HG03103 (cell line): Measurements from ENCODE around the gene NEU4.
"Not testable (repeated sequence)": the region's sequence is repeated elsewhere in the genome, so short reads cannot be mapped to it uniquely, and the experiment has no call there.

Source experiments
- ATAC-seq: cut with Tn5 transposase; IDR thresholded peaks from one replicate; pipeline ENCODE4 v1.9.1; 2021; ENCODE audit warnings: low read depth; ENCODE audit not compliant: unreplicated experiment

NEU4 gene

DNA sequence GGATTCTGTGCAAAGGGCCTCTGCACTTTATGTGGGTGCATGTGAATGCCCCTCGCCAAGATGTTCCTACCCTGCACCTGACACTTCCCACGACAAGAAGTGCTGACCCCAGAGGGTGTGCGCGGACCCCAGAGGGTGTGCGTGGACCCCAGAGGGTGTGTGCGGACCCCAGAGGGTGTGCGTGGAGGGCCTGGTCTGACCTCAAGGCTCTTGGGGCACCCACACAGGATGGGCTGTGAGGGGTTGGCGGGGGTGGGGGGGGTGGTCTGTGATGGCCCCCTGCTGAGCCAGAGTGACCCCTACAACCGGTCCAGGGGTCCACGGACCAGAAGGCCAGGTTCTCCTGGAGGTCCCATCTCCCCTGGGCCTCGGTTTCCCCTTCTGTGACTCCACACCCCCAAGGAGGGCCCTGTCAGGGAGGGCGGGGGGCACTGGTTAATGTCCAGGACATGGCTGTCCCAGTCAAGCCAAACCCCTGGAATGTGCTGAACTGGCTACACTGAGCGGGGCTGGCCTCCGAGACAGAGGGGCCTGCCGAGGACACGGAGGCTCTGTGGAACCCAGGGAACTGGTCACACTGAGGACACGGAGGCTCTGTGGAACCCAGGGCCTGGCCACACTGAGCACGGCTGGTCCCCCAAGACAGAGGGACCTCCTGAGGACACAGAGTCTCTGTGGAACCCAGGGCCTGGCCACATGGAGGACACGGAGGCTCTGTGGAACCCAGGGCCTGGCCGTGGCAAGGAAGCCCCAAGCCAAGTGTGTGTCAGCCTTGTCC lies 3.1 kb downstream of the NEU4 start:
- ATAC-seq, result no peak

DNA sequence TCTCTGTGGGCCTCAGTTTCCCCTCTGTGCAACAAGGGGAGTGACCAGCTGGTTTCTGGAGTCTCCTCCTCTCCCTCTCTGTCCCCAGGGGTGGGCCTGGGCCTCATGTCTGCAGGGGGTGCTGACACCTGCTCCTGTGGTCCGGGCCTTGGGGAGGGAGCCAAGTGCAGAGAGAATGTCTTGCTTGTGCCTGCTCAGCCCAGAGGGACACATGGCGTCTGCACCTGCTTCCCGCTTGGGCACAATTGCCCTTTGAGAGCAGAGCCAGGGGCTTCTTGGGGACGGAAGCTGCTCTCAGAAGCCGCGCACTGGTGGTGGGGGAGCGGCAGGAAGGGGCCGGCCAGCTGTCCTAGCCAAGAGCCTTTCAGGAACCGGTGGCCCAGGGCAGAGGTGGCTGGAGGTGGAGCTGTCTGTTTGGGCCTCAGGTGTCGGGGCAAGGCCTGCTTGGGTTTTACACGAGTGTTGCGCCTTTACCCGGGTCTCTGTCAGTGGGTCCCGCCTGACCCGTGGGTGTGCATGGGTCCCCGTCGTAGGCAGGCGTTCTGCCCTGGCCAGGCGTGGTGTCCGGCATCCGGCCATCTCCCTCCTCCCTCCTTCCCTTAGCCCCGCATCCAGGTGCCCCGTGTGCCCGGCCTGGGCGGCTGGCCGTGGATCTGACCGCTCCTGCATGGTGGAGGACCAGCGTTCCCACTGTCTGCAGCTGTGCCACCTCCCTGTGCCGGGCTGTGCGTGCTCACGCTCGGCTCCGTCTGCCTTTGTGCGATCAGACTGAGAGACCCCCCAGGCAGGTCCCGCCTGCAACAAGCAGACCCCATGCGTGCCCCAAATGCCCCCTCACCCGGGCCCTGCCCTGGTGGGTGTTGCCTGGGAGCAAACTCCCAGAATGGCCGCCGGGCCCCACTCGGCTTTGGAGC lies 4.0 kb downstream of the NEU4 start:
- ATAC-seq, result no peak

DNA sequence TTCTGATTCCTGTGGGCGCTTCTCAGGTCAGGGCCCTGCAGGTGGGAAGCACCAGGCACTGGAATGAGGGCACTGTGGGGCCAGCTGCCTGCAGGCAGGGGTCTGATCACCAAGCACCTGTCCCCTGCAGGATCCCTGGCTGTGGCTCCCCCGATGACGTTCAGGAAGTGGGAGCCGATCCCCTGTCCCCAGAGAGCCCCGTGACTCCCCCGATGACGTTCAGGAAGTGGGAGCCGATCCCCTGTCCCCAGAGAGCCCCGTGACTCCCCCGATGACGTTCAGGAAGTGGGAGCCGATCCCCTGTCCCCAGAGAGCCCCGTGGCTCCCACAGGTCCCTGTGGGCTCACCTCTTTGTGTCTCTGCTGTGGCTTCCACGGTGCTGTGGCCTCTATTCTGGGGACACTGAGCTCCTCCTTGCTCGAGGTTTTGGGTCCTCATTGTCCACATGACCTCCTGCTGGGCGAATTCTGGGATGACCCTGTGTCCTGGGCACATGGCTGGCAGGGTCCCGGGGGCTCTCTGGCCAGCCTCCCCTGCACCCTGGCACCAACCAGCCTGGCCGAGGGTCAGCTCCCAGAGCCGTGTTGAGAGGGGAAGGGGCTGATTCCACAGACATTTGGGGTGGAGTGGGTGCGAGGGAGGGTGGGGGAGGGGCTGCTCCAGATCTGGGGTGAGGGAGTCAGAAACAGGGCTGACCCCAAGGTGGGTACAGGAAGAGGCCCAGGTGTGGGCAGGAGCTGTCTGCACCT lies 4.8 kb downstream of the NEU4 start:
- ATAC-seq, result no peak

DNA sequence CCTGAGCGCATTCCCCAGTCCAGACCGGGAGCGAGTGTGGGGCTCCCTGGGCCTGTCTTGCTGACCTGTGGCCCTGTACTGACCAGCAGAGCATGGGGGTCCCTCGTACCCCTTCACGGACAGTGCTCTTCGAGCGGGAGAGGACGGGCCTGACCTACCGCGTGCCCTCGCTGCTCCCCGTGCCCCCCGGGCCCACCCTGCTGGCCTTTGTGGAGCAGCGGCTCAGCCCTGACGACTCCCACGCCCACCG lies 5.3 kb downstream of the NEU4 start:
- no peak for ATAC-seq

DNA sequence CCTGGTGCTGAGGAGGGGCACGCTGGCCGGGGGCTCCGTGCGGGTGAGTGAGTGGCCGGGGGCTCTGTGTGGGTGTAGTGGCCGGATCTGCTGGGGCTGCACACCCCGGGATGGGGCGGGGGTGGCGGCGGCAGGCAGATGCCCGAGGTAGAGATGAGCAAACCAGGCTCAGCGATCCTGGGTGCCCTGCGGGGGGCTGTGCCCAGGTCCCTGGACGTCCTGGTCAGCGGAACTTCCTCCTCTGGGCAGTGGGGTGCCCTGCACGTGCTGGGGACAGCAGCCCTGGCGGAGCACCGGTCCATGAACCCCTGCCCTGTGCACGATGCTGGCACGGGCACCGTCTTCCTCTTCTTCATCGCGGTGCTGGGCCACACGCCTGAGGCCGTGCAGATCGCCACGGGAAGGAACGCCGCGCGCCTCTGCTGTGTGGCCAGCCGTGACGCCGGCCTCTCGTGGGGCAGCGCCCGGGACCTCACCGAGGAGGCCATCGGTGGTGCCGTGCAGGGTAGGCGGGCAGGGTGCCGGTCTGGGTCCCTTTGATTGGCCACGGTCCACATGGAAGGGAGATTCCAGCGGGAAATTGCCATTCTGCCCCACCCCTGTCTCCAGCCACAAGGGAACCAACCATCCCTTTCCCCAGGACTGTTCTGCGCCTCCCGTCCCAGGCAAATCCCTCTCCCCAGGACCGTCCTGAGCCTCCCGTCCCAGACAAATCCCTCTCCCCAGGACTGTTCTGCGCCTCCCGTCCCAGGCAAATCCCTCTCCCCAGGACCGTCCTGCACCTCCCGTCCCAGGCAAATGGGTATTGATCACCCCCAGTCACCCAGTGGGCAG lies 5.9 kb downstream of the NEU4 start:
- ATAC-seq, result no peak

DNA sequence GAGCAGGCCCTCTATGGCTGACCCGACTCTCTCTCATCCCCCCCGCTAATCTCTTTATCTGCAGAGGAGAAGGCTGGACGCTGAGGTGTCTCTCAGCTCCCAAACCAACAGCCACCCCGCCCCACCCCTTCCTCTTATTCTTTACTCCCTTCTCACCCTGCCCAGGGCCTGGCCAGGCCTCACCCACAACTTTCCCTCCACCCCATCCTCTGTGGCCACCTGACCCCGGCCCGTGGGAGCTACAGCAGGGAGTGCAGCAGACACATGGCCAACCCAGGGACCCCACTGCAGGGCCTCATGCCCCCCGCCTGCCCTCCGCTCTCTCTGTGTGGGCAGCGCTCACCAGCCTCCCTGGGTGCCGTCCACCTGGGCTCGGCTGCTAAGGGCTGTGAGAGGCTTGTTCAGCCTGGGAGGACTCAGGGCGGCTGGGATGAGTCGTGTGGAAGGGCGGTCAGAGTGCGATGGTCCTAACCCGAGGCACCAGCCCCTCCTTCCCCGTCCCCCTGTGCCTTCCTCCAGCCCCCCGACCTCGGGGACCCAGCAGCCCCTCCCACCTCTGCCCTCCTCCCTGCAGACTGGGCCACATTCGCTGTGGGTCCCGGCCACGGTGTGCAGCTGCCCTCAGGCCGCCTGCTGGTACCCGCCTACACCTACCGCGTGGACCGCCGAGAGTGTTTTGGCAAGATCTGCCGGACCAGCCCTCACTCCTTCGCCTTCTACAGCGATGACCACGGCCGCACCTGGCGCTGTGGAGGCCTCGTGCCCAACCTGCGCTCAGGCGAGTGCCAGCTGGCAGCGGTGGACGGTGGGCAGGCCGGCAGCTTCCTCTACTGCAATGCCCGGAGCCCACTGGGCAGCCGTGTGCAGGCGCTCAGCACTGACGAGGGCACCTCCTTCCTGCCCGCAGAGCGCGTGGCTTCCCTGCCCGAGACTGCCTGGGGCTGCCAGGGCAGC lies 6.8 kb downstream of the NEU4 start:
- no peak for ATAC-seq

DNA sequence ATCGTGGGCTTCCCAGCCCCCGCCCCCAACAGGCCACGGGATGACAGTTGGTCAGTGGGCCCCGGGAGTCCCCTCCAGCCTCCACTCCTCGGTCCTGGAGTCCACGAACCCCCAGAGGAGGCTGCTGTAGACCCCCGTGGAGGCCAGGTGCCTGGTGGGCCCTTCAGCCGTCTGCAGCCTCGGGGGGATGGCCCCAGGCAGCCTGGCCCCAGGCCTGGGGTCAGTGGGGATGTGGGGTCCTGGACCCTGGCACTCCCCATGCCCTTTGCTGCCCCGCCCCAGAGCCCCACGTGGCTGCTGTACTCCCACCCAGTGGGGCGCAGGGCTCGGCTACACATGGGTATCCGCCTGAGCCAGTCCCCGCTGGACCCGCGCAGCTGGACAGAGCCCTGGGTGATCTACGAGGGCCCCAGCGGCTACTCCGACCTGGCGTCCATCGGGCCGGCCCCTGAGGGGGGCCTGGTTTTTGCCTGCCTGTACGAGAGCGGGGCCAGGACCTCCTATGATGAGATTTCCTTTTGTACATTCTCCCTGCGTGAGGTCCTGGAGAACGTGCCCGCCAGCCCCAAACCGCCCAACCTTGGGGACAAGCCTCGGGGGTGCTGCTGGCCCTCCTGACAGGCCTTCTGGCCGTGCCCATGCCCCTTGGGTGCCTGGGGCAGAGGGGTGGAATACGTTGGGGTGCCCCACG lies 7.6 kb downstream of the NEU4 start:
- ATAC-seq, result no peak

DNA sequence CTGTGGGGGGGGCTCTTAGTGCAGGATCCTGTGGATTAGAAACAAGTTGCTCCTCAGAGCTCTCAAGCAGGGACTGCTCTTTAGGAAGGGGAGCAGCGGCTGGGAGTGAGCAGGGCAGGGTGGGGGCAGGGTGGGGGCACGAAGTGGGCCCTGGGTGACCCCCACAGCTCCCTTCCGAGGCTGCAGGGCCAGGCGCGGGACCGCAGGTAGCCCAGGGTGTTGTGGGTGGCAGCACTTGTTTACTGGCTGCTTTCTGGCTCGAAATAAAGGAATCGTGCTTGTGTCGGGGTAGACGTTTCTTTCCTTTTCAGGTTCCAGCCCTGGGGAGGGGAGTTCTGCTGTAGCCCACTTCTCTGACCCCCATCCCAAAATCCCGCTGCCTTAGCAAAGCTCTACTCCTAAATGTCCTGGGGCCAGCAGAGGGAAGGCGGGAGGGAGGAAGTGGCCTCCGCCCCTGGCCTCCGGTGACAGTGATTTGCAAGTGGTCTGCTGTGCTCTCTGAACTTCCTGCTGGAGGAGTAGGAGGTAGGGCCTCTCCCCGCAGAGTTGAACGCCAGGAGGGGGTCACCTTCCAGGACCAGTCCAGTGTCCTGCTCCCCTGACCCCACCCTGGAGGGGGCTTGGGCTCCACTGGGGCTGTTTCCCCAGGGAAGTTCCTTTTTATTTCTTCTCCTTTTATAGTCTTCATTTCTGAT lies 8.3 kb downstream of the NEU4 start:
- no peak for ATAC-seq

DNA sequence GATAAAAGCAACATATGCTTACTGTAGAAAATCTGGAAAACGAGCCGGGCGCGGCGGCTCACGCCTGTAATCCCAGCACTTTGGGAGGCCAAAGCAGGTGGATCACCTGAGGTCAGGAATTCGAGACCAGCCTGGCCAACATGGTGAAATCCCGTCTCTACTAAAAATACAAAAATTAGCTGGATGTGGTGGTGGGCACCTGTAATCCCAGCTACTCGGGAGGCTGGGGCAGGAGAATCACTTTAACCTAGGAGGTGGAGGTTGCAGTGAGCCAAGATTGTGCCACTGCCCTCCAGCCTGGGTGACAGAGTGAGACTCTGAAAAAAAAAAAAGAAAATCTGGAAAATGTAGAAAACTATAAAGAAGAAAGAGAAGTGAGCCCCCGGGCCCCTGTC lies 8.8 kb downstream of the NEU4 start:
- ATAC-seq, result not testable (repeated sequence)

DNA sequence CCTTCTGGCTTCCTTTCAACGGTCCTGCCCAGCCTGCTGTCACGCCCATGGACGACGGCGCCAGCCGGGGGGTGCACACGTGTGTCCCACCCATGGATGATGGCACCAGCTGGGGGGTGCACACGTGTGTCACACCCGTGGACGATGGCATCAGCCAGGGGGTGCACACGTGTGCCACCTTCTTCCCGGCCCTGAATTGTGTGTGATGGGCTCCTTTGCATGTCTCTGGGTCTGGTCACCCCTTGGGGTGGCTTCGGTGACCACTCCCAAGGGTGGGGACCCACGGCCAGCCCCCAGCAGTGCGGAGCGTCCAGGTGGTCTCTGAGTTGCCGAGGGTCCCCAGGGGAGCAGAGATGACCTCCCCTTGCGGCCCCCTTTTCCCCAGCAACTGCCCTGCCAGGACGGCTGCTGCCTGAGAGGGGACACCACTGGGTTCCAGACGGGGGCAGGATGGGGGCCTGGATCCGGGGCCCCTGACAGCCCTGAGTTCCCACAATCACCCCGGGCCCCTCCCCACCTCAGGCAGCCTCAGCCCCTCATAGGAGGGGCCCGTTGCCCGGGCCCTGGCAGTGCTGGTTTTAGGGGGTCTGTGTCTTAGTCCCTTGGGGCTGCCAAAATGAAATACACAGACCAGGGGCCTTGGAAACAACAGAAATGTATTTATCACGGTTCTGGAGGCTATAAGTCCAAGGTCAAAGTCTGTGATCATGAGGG lies 9.4 kb downstream of the NEU4 start:
- ATAC-seq, result no peak

DNA sequence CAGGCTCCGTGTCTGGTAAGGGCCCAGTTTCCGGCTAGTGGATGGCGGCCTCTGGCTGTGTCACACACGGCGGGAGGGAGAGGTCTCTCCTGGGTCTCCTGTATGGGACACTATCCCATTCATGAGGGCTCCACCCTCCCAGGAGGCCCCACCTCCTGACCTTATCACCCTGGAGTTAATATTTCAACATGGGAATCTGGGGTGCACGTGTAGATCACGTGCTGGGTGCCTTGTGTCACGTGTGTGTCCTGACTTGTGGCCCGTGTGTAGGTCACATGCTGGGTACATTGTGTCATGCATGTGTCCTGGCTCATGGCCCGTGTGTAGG lies 9.9 kb downstream of the NEU4 start:
- ATAC-seq, result no peak

DNA sequence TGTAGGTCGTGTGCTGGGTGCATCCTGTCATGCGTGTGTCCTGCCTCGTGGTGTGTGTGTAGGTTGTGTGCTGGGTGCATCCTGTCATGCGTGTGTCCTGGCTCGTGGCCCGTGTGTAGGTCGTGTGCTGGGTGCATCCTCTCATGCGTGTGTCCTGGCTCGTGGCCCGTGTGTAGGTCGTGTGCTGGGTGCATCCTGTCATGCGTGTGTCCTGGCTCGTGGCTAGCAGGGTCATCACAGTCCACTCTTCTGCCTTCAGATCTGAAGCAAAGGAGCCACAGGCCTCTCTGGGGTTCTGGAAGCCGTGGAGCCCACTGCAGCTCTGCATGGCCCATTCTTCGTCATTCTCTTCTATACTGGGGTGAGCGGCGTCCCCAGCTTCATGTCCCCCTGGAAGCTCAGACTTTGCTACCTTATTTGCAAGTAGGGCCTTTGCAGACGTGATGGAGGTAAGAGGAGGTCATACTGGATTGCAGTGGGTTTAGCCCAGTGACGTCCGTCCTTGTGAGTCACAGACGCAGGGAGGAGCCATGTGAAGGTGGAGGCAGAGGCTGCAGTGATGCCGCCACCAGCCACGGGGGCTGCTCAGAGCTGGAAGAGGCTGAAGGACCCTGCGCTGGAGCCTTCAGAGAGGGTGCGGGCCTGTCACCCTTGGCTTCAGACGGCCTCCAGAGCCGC lies 11.1 kb downstream of the NEU4 start:
- not testable (repeated sequence) for ATAC-seq

DNA sequence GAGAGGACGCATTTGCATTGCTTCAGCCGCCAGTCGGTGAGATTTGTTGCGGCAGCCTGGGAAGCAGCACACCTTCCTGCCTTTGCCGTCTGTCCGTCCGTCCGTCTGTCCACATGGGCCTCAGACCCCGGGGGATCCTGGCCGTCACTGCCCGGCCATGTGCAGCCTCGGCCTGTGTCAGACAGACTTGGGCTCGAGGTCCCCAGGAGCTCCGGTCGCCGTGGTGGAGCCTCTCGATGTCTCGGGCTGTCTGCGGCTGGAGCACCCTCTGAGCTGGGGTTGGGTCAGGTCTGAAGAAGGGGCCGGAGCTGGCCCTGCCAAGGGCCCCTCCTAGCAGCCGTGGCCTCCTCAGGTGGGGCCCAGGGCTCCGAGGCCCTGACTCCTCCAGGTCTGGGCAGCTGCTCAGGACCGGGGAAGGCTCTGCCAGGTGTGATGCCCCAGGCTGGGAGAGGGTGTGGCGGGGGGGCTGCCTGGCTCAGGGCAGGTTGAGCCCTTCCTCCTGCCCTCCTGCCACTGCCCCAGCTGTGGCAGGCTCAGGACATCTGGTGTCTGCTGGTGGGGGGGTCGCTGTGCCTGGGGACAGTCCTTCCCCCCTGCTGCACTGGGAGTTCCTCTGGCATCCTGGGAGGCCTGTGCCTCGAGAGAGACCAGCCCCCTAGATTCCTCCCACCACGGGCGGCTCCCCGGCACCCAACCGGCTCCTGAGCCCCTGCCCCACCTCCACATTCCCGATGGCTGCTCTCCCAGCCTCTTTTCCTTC lies 11.8 kb downstream of the NEU4 start:
- no peak for ATAC-seq

DNA sequence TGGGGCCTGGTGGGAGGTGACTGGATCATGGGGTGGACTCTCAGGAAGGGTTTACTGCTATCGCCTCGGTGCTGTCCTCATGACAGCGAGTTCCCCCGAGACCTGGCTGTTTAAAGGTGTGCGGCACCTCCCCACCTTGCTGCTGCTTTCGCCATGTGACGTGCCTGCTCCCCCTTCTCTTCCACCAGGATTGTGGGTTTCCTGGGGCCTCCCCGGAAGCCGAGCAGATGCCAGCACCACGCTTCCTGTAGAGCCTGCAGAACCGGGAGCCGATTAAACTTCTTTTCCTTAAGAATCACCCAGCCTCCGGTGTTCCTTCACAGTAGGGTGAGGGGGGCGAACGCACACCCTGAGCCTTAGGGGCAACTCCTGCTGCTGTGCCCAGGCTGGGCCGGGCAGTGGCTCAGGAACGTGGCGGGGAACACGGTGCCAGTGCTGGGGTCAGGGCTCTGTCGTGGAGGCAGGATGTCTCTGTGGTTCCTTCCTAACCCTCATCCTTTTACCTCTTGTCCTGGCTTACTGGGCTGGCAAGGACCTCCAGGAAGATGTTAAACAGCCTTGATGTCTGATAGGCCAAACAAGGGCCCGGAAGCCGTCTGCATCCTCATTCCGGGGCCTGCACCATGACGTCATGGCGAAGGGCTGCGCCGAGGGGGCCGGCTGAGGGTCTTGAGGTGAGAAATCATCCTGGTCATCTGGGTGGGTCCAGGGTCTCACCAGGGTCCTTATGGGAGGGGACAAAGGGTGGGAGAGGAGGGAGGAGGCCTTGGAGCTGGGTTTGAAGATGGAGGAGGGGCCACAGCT lies 12.7 kb downstream of the NEU4 start:
- ATAC-seq, result no peak

DNA sequence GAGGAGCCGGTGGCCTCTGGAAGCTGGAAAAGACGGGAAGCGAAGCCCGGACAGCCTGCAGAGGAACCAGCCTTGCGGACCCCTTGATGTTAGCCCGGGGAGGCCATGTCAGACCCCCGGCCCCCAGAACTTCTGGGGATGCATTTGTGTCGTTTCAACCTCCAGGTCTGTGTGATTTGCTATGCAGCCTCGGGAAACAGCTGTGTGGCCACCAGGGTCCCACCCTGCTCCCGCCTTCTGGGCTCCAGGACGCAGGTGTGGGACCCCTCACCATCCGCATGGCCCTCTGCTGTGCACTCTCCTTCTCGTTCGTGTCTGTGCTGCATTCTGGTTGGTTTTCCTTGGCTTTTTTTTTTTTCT lies 13.3 kb downstream of the NEU4 start:
- ATAC-seq, result no peak
